AG10803 (cell line): Measurements from ENCODE around the gene ESYT1.

Experiments used
- DNase-seq: peaks from one replicate; pipeline ENCODE4 v3.0.0; 2010; ENCODE audit warnings: low read depth
- H3K4me3 ChIP-seq: 2 replicates; pipeline ENCODE4 v1.5.1; 2011; ENCODE audit warnings: mild to moderate bottlenecking, low read length, control low read depth
- TF ChIP-seq, protein P1 (sequence below): conservative IDR thresholded peaks from 2 replicates; pipeline ENCODE4 v1.5.1; 2011; ENCODE audit warnings: mild to moderate bottlenecking, low read length, control low read depth, inconsistent platforms

The ESYT1 gene

DNA sequence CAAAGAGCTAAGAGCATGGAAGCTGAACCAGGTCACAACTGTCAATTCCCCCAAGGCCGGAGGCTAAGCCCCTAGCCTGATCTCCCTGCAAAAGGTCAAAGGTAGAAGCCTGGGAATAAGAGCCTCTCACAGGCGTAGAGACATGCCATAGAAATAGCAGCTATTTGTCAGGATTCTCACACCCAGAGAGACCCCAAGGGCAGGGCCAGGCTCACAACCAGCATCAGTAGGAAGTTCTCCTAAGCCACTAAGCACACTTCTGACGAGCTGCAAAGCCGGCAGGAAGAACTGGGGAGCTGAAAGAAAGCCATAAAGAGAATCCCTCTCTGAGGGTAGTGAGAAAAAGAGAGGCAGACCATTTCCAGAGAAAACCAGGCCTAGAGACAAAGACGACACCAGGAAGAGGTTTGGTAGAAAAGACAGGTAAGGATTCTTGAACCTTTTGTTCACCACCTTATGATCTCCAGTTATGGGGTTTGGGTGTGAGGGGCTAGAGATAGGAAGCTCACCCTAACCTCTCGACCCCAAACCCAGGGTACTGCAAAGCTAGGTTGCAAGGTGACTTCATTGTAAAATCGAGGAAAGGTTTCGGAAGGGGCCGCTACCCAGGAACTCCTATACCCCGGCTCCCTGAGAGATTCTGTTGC lies 60.2 kb downstream of the ESYT1 start:
- DNase-seq: no peak
- TF ChIP-seq, protein P1, sequence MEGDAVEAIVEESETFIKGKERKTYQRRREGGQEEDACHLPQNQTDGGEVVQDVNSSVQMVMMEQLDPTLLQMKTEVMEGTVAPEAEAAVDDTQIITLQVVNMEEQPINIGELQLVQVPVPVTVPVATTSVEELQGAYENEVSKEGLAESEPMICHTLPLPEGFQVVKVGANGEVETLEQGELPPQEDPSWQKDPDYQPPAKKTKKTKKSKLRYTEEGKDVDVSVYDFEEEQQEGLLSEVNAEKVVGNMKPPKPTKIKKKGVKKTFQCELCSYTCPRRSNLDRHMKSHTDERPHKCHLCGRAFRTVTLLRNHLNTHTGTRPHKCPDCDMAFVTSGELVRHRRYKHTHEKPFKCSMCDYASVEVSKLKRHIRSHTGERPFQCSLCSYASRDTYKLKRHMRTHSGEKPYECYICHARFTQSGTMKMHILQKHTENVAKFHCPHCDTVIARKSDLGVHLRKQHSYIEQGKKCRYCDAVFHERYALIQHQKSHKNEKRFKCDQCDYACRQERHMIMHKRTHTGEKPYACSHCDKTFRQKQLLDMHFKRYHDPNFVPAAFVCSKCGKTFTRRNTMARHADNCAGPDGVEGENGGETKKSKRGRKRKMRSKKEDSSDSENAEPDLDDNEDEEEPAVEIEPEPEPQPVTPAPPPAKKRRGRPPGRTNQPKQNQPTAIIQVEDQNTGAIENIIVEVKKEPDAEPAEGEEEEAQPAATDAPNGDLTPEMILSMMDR: no peak
- H3K4me3 ChIP-seq: peak overlapping the region; percentile 84

DNA sequence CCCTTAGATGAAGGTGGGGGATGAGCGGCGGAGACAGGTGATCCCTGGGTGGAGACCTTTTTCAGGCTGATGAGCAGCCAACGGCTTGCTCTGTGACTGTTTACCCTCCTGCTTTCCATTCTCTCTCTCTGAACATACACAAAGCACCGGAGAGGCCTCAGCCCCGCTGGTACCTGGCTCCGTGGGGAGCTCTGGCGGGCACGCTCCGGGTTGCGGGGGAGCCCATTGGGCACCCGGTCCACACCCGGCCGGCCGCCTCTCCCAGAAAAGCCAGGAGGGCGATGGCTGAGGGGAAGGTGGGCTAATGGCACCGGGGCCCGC lies 60.7 kb downstream of the ESYT1 start:
- no peak for DNase-seq

DNA sequence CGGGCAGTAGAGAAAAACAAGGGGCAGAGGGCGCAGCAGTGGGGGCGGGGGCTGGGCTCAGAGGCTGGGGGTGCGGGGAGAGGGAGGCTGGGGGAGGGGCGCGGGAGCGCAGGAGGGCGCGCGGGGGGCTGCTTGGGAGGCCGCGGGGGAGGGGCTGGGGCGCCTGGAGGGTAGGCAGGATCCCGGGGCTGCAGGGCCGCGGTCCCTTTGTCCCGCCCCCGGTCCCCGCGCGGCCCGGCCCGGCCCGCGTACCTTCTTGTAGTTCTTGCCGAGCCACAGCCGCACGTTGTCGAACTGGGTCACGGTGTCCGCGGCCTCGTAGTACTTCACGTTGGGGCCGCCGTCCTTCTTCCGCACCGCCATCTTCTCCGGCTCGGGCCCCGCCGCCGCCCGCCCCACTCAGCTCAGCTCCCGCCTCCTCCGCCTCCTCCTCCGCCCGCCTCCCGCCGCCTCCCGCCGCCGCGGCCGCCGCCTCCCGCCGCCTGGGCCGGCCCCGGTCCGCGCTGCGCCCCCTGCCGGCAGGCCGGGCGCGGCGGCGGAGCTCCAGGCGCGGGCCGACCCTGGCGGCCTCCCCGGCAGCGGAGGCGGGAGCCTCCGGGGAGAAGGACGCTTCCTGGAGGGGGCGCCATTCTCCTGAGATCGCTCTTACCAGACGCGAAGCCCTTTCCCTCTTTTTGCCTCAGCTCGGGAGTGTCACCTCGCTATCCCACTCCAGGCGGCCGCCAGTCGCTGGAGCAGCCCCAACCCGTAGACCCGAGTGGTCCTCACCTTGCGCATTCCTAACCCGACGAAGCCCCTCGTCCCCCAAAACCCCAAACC lies 61.2 kb downstream of the ESYT1 start, which contains the start of gene SMARCC2:
SMARCC2 (minus strand) TSS at position 385 of the 819 bp plus-strand sequence; CDS start at position 363, 22 bp downstream.
- DNase-seq: peak; percentile 82
- peak within 1 kb of the TSS; percentile 84 for H3K4me3 ChIP-seq
- TF ChIP-seq, protein P1: peak; percentile 53

More for the DNA sequence above, 60.7 kb downstream of the ESYT1 start:
- TF ChIP-seq, protein P1: no peak
- H3K4me3 ChIP-seq: peak overlapping the region; percentile 84

DNA sequence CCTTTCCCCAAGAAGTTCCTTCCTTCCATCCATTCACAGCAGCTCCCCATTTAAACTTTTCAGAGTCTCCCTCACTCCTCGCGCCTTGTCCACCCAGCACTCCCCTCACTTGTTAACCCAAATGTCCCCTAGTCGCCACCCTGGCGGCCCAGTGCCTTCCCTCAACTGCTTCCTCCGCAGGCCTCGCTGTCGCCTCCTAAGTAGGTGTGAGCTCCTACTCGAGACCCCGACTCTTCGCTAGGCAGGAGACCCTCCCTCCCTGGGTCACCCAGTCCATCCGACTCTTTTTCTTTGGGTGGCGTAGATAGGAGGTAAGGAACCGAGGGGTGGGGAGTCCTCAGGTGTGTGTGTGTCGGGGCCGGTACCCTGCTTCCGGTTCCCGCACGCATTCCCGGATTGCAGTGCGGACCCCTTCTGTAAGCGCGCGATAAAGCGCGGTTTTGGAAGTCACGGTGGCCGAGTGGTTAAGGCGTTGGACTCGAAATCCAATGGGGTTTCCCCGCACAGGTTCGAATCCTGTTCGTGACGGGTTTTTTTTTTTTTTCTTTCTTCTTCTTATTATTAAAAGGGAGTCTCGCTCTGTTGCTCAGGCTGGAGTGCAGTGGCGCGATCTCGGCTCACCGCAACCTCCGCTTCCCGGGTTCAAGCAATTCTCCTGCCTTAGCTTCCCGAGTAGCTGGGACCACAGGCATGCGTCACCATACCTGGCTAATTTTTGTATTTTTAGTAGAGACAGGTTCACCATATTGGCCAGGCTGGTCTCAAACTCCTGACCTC lies 62.0 kb downstream of the ESYT1 start:
- TF ChIP-seq, protein P1: no peak
- H3K4me3 ChIP-seq: peak overlapping the region; percentile 82
- DNase-seq: peak; percentile 75

DNA sequence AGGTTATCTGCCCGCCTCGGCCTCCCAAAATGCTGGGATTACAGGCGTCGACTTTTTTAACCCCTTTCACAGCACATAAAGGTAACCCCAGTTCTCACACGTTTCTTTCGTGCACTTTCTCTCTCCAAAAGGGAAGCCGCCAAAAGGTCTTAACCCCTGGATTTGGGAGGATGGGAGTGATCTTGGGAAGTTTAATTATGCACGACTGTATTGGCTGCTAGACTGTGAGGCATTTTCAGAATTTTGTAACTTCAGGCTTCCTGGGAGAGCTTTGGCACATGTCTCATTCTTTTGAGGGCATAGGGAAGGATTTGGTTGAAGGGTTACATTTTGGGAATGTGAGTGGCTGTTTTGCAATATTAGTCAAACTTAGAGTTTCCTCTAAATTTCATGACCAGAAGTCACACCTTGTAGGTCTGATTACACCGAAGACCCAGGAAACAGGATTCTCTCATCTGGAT lies 62.7 kb downstream of the ESYT1 start:
- TF ChIP-seq, protein P1: no peak
- peak; percentile 50 for DNase-seq
- H3K4me3 ChIP-seq: no peak overlapping the region

DNA sequence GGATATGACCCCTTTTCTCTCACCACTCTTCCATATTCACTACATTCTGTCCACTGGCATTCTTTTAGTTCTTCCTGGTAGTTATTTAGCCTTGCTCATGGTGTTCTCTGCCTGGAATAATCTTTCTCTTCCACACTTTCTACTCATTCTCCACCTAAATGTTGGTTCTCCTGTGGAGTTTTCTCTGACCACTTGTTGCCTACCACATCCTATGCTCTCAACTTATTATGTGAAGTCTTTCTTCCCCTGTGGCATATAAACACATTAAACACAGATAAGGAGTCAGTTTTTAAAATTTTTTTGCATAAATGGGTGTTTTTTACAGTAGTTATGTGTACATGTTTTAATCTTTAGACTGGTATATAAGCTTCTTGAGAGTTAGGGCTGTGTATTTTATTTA lies 64.5 kb downstream of the ESYT1 start:
- TF ChIP-seq, protein P1: no peak
- DNase-seq: no peak
- H3K4me3 ChIP-seq: no peak overlapping the region
